Stomach (tissue), 9 donors: Measurements from ENCODE around the gene DEPP1. TPM values are rescaled to one million over a fixed set of nuclear protein-coding genes. Genes with fewer than 3 reads are reported as not detected.

ENCODE experiments used
- DNase-seq, 2 donors: peaks; one replicate each; pipeline versions ENCODE4 v3.0.0 to v3.0.0-alpha.2; 2013 to 2019
- H3K27ac ChIP-seq, 5 donors: fragments of 200-600 bp in 4 of 5; sonication (generic) in 4 of 5; one replicate each; pipeline ENCODE4 v1.5.1; 2013 to 2019; ENCODE audit warnings: mild to moderate bottlenecking in 1 of 5, moderate library complexity in 1 of 5
- H3K27me3 ChIP-seq, 3 donors: fragments of 200-600 bp; sonication (generic); one replicate each; pipeline ENCODE4 v1.5.1; 2017 to 2019; ENCODE audit warnings: mixed run types in 1 of 3
- H3K36me3 ChIP-seq, 4 donors: fragments of 200-600 bp; sonication (generic); 1 replicate in 3 of 4; 2 replicates in 1 of 4; pipeline ENCODE4 v1.5.1; 2016 to 2019
- H3K4me1 ChIP-seq, 4 donors: fragments of 200-600 bp; sonication (generic); one replicate each; pipeline ENCODE4 v1.5.1; 2016 to 2019
- H3K4me3 ChIP-seq, 4 donors: fragments of 200-600 bp; sonication (generic) in 3 of 4; one replicate each; pipeline ENCODE4 v1.5.1; 2016 to 2019; ENCODE audit warnings: mild to moderate bottlenecking in 1 of 4
- H3K9me3 ChIP-seq, 4 donors: fragments of 200-600 bp; sonication (generic); one replicate each; pipeline ENCODE4 v1.5.1; 2016 to 2019
- CTCF ChIP-seq, 7 experiments: fragments of 450-650 bp in 4 of 7; fragments of 200-600 bp in 3 of 7; sonication (generic) in 3 of 7; IDR thresholded peaks; one replicate each; pipeline ENCODE4 v1.5.1; 2016 to 2019; ENCODE audit warnings: antibody characterized with exemption in 7 of 7, control low read depth in 2 of 7, mild to moderate bottlenecking in 1 of 7
- EP300 ChIP-seq: sonication (generic); formaldehyde crosslinking; IDR thresholded peaks from one replicate; pipeline ENCODE4 v1.6.1; 2017; ENCODE audit warnings: antibody characterized with exemption
- POLR2A ChIP-seq, 4 donors: fragments of 450-650 bp; IDR thresholded peaks; one replicate each; pipeline ENCODE4 v1.6.1; 2016; ENCODE audit warnings: antibody characterized with exemption in 4 of 4, control low read depth in 2 of 4, mild to moderate bottlenecking in 1 of 4, moderate library complexity in 1 of 4
- POLR2AphosphoS5 ChIP-seq, 3 donors: sonication (generic); formaldehyde crosslinking; IDR thresholded peaks; one replicate each; pipeline ENCODE4 v1.6.1; 2016; ENCODE audit warnings: antibody characterized with exemption in 3 of 3
- WGBS, 5 donors: extraction: QIAGEN DNeasy Blood & Tissue Kit in 3 of 5; methylation state at CpG; one replicate each; pipeline versions ENCODE4 v1.1.5 to v1.1.7; 2013 to 2018; 5-methylcytosine and 5-hydroxymethylcytosine counted together
- intact Hi-C: fragments of 100-400 bp; cut with DNase I; formaldehyde crosslinking; loops from one replicate; pipeline ENCODE4 v1.15.1; 2023; ENCODE audit warnings: low total_unique reads
- polyA plus RNA-seq, 3 donors: library from polyadenylated mRNA; stranded (reverse); fragments of 200-250 nt; gene quantifications; one replicate each; pipeline ENCODE4 v1.2.3, GENCODE V29; 2013
- total RNA-seq, 5 donors: library from RNA; depleted of rRNA; stranded (reverse); fragments of >200 nt; gene quantifications; one replicate each; pipeline versions ENCODE4 v1.1.0 to v1.2.3, GENCODE V29; 2014 to 2016
- donor health status: healthy with polysubstance abuse.
- donor health status: Bipolar disorder and iron deficiency.
- donor health status: healthy.

Gene DEPP1
- total and polyA plus RNA-seq, 8 donors = 9.8 to 72.9 (median 31.5) TPM

GRCh38 chr10:44994752-44995530 is 16.3 kb upstream of the DEPP1 start:
- Histone ChIP-seq H3K27me3 (no peaks in the 10 kb centered on the region), H3K4me3 (no peak overlapping the region), H3K9me3 (no peaks in the 10 kb centered on the region), H3K4me1 (peaks cover 35 to 83% (median 74%) of the 10 kb centered on the region in 4 donors), H3K36me3 (peaks cover 0 to 29% (median 18%) of the 10 kb centered on the region in 4 donors), H3K27ac (peak overlapping the region; percentile 39 to 96 (median 87))
- intact Hi-C loops = no loop called here
- no peak for TF ChIP-seq POLR2AphosphoS5 (IDR thresholded peaks at IDR 0.05)
- no peak for TF ChIP-seq POLR2A (IDR thresholded peaks at IDR 0.05)
- TF ChIP-seq CTCF (IDR thresholded peaks at IDR 0.05) = no peak
- no peak for TF ChIP-seq EP300
- DNase-seq = no peak
- WGBS, 5 donors = 69 to 75% (median 70%) methylated on average over 9 of the region's 9 CpGs

- Histone ChIP-seq H3K4me1 (peaks cover 35 to 75% (median 71%) of the 10 kb centered on the region in 4 donors), H3K4me3 (no peak overlapping the region), H3K27me3 (no peaks in the 10 kb centered on the region), H3K9me3 (no peaks in the 10 kb centered on the region), H3K27ac (peak overlapping the region in 4 of 5 donors; percentile 84 to 96 (median 91)), H3K36me3 (peaks cover 0 to 36% (median 24%) of the 10 kb centered on the region in 4 donors)
- WGBS, 5 donors = 83 to 89% (median 89%) methylated on average over 11 of the region's 11 CpGs
- TF ChIP-seq POLR2A (IDR thresholded peaks at IDR 0.05) (no peak), EP300 (no peak), POLR2AphosphoS5 (IDR thresholded peaks at IDR 0.05) (no peak), CTCF (IDR thresholded peaks at IDR 0.05) (no peak)
- intact Hi-C loops = no loop called here
- no peak for DNase-seq
These were observed 15.5 kb upstream of the DEPP1 start for GRCh38 chr10:44993922-44994751.

- no peaks in the 10 kb centered on the region for H3K9me3 ChIP-seq
- peak overlapping the region in 3 of 5 donors; percentile 87 to 96 (median 95) for H3K27ac ChIP-seq
- H3K27me3 ChIP-seq = no peaks in the 10 kb centered on the region
- DNase-seq = no peak
- H3K4me3 ChIP-seq = no peak overlapping the region
- TF ChIP-seq POLR2A (IDR thresholded peaks at IDR 0.05) (no peak), POLR2AphosphoS5 (IDR thresholded peaks at IDR 0.05) (no peak), CTCF (IDR thresholded peaks at IDR 0.05) (no peak), EP300 (no peak)
- H3K36me3 ChIP-seq = peaks cover 0 to 44% (median 28%) of the 10 kb centered on the region in 4 donors
- peaks cover 35 to 74% (median 69%) of the 10 kb centered on the region in 4 donors for H3K4me1 ChIP-seq
- 88 to 96% (median 92%) methylated on average over 4 to 14 of the region's 14 CpGs for WGBS, 5 donors
- intact Hi-C loops = no loop called here
These were observed 14.8 kb upstream of the DEPP1 start for GRCh38 chr10:44993226-44993921.

GRCh38 chr10:44992732-44993225 is 14.2 kb upstream of the DEPP1 start:
- intact Hi-C loops = no loop called here
- Histone ChIP-seq H3K27ac (peak overlapping the region in 3 of 5 donors; percentile 87 to 96 (median 95)), H3K27me3 (no peaks in the 10 kb centered on the region), H3K36me3 (peaks cover 0 to 48% (median 30%) of the 10 kb centered on the region in 4 donors), H3K4me3 (no peak overlapping the region), H3K4me1 (peaks cover 35 to 71% (median 66%) of the 10 kb centered on the region in 4 donors), H3K9me3 (no peaks in the 10 kb centered on the region)
- TF ChIP-seq POLR2A (IDR thresholded peaks at IDR 0.05) = no peak
- no peak for TF ChIP-seq EP300
- no peak for TF ChIP-seq CTCF (IDR thresholded peaks at IDR 0.05)
- no peak for TF ChIP-seq POLR2AphosphoS5 (IDR thresholded peaks at IDR 0.05)
- DNase-seq = no peak
- WGBS, 5 donors = 92 to 98% (median 97%) methylated on average over 7 to 8 of the region's 8 CpGs
